PC-3 (cell line): ENCODE data around the gene STK16.

Experiments used
- CTCF ChIP-seq: fragments of 300-600 bp; sonication (generic); conservative IDR thresholded peaks from 2 replicates; pipeline ENCODE4 v1.5.1; 2017; ENCODE audit warnings: antibody characterized with exemption, low read depth, mild to moderate bottlenecking, low read length
- EZH2 ChIP-seq: fragments of 300-600 bp; sonication (generic); IDR thresholded peaks from one replicate; pipeline ENCODE4 v1.6.1; 2017; ENCODE audit warnings: antibody characterized with exemption, mild to moderate bottlenecking, low read length; ENCODE audit not compliant: unreplicated experiment
- EZH2phosphoT487 ChIP-seq: fragments of 300-600 bp; sonication (generic); IDR thresholded peaks from 2 replicates; pipeline ENCODE4 v1.6.1; 2018; ENCODE audit warnings: mild to moderate bottlenecking, antibody characterized with exemption, low read length, borderline replicate concordance

- no peak for TF ChIP-seq CTCF
- TF ChIP-seq EZH2 = no peak
- no peak for TF ChIP-seq EZH2phosphoT487
These were observed 46.1 kb downstream of the STK16 start for GRCh38 chr2:219291394-219291793.
